HG03025 (cell line): ENCODE data around the gene CYB5D1.

Experiments used
- ATAC-seq: cut with Tn5 transposase; IDR thresholded peaks from one replicate; pipeline ENCODE4 v1.9.1; 2021; ENCODE audit warnings: mild to moderate bottlenecking, moderate library complexity; ENCODE audit not compliant: unreplicated experiment, low FRiP score

The CYB5D1 gene

GRCh38 chr17:7843536-7844291, 14.1 kb upstream of the CYB5D1 start:
- no peak for ATAC-seq

GRCh38 chr17:7844292-7845154, 13.3 kb upstream of the CYB5D1 start:
- peak; percentile 38 for ATAC-seq

GRCh38 chr17:7845359-7846062, 12.3 kb upstream of the CYB5D1 start:
- ATAC-seq: no peak

GRCh38 chr17:7846063-7846735, 11.6 kb upstream of the CYB5D1 start:
- no peak for ATAC-seq

- ATAC-seq: no peak
These were observed 10.8 kb upstream of the CYB5D1 start for GRCh38 chr17:7846765-7847661.

GRCh38 chr17:7848131-7848579, 9.6 kb upstream of the CYB5D1 start:
- ATAC-seq: no peak

GRCh38 chr17:7848739-7849129, 9.1 kb upstream of the CYB5D1 start:
- ATAC-seq: no peak

GRCh38 chr17:7849130-7849750, 8.6 kb upstream of the CYB5D1 start:
- no peak for ATAC-seq

GRCh38 chr17:7849751-7850504, 7.9 kb upstream of the CYB5D1 start:
- no peak for ATAC-seq

- ATAC-seq: no peak
These were observed 6.9 kb upstream of the CYB5D1 start for GRCh38 chr17:7850701-7851437.

GRCh38 chr17:7851438-7852261, 6.2 kb upstream of the CYB5D1 start:
- peak; percentile 44 for ATAC-seq

GRCh38 chr17:7852262-7852670, 5.5 kb upstream of the CYB5D1 start:
- no peak for ATAC-seq

GRCh38 chr17:7852919-7853690, 4.7 kb upstream of the CYB5D1 start:
- no peak for ATAC-seq

- no peak for ATAC-seq
These were observed 4.1 kb upstream of the CYB5D1 start for GRCh38 chr17:7853691-7854038.

GRCh38 chr17:7854078-7854777, 3.6 kb upstream of the CYB5D1 start:
- ATAC-seq: no peak
